AG08395 (cell line): Measurements from ENCODE around the gene CAMK1D.

Experiments used
- DNase-seq: peaks from one replicate; pipeline ENCODE4 v3.0.0; 2012; ENCODE audit warnings: mixed read lengths, low spot score

CAMK1D gene

DNA sequence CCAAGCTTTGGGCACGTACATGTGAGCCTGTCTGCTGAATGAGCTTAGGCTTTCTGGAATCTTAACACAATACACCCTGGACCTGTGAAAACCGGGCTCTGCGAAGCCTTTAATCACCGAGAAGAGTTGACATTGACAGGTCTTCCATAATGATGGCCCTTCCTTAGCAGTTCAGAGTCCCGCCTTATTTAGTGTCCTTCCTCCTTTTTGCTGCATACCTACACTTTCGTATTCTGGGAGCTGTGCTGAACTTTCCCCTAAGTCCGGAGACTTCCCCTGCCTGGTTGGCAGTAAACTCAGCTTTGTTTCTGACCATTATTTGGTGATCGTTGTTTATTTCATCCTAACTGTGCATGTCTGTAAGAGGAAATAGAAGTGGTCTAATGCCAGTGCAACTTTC lies 212.0 kb downstream of the CAMK1D start:
- no peak for DNase-seq

DNA sequence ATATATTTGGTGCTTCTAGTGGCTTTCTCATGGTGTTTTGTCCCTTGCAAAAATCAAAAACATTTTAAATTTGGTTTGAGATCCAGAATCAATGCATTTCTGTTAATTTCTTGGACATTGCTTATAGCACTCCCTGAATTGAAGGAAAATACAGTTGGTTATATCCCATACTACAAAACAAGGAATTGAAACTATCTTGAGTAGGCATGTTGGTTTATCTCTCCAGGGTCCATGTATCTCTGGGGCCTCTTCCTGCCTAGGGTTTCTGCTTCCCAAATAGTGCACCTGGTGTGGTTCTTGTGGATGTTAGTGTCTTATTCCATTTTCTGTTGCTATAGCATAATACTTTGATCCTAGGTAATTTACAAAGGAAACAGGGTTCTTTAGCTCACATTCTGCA lies 212.4 kb downstream of the CAMK1D start:
- DNase-seq: no peak

DNA sequence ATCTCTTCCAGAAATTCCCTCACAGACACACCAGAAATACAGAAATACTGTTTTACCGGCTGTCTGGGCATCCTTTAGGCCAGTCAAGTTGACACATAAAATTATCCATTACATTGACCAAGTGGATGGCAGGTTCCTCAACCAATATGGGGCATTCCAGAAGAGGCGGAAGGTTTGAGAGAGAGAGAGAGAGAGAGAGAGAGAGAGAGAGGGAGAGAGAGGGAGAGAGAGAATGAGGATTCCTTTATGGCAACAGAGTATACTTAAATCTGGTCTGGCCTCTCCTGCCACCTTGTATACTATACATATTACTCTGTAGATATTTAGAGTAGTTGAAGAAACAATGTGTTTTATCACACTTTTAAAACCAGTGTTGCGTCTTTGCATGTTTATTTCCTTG lies 214.1 kb downstream of the CAMK1D start:
- no peak for DNase-seq

DNA sequence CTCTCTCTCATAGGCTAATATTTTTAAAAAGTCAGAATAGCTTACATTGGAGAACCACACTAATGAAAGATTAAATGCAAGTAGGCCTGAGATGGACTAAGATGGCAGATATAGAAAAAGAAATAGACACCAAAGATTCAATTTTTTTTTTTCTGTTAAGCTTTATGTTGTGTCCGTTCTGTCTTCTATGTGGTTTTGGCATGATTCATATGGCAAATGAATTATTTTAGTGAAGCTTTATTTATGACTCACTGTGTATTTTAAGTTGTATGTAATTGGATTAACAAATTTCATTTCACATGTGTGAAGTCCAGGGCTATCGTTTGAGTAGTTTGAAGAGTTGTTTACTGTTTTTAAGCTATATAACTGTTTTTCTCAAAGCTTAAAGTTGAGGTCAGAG lies 214.8 kb downstream of the CAMK1D start:
- no peak for DNase-seq

DNA sequence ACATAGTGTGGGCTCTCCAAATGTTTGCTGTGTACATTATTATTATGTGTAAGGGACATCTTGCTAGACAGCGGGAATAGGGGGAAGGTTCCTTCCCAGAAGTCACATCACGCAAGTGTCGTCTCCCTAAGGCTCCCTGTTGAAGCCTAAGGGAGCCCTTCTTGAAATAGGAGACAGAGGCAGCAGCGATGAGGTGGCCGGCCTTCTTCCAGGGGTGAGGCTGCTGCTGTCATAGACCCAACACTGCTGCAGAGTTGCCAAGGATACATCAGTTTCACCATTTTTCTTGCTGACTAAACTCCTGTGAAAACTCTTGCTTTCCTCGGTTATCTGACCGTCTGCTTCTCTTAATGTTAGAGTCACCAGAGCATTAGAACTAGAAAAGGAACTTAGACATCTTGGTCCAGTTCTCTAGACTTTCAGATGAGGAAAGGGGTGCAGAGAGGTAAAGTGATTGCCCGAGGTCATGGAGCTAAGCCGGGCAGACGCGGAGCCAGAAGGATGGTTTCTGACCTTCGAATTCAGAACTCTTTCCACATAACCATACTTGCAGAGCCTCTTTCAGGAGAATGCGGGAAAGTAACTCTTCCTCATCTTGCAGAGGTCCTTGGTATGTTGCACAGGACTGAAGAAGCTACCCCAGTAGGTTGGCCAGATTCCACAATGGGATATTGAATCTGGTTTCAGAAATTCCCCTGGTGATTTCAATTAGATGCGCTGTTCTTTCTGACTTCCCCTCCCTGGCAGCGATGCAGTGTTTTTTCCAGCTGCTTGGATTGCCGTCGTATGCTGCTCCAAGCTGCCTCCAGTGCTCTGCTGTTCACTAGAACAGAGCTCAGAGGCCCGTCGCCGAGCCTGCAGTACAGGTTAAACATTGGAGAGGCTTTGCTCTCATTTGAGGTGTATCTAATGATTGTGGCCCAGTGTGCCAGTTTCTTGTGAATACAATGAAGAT lies 217.1 kb downstream of the CAMK1D start:
- peak; percentile 51 for DNase-seq

DNA sequence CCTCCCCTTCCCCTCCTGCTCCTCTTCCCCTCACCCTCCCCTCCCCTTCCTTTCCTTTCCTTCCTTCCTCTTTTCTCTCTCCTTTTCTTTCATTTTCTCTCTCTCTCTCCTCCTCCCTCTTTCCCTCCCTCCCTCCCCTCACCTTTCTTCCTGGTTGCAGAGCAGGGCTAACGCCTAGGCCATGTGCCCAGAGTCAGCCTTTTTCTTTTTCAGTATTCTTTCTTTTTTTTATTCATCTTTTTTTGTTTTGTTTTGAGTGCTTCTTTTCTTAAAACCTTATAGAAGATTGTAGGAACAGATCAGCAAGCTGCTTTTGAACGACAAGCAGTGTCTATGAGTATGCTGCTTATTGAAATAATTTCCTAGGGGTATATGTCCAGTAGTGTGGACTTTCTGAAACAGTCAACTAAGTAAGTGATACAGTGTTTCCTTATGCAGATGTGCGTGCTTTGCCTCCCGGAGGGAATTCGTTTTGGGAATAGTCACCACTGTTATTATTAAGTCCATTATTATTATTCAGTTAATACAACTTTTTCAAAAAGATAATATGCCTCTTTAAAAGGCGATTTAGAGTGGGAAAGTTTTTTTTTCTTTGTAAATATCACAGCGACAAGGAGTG lies 219.2 kb downstream of the CAMK1D start:
- no peak for DNase-seq

DNA sequence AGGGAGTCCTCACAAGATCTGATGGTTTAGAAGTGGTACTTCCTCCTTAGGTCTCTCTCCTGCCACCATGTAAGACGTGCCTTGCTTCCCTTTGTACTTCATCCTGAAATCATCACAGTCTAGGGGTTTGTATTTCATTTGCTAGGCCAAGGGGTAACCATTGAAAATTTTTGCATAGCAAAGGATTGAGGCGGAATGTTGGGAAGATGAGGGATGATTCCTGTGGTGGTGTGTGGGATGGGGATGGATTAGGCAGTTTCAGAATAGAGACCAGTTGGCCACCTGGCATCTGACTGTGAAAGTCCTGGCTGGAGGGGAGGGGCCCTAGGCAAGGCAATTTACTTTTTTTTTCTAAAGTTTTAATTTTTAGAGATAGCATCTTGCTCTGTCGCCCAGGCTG lies 222.9 kb downstream of the CAMK1D start:
- no peak for DNase-seq

DNA sequence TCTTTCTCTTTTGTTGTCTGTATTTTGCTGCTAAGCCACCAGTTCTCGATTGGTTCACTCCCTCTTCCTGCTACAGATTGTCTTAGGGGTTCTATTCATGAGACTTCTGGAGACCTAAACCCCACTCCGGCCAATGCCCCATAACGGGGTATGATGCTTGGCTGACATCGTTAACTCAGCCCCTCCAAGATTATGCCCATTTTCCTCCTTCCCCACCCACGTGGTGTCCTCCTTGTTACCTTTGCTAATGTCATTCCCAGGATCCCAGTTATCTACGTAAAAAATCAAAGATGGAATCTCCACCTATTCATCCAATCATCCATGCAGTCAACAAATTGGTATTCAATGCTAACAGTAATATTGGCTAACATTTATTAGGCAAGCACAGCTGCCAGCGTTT lies 228.3 kb downstream of the CAMK1D start:
- no peak for DNase-seq

DNA sequence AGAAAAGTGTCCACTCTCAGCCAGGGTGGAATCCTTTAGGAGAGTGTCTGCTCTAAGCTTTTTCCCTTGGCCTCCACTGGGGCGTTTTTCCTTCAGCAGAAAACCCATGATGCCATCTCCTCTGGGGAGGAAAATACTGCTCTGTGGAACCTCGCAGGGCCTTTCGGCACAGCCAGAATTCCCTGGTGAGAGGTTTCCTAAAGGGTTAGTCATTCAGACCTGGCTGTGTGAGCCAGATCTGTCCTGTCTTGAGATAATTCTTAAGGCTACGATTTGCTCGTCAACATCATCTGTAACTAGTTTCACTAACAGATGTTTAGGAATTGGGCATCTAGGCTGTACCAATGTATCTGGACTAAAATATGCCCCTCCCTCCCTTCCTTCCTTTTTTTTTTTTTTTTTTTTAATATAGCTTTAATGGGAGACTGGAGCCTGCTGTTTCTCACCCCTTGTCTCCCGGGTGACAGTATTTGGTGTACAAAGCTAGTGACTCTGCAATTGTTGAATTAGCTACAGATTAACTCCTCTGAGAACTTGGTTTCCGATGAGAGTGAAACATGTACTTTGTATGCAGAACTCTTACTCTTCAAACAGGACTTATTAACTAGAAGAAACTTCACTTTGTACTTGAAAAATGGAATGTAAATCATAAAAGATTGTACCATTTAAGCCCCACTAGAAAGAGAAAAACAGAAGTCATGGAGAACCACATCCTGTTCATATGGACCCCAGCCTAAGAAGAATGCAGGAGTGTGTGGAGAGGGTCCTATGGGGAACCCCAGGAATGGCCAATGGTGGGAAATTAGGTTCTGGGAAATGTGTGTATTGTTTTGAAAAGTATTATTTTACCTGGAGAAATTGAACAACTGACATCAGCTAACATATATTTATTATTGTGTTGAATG lies 230.9 kb downstream of the CAMK1D start:
- DNase-seq: peak; percentile 56

DNA sequence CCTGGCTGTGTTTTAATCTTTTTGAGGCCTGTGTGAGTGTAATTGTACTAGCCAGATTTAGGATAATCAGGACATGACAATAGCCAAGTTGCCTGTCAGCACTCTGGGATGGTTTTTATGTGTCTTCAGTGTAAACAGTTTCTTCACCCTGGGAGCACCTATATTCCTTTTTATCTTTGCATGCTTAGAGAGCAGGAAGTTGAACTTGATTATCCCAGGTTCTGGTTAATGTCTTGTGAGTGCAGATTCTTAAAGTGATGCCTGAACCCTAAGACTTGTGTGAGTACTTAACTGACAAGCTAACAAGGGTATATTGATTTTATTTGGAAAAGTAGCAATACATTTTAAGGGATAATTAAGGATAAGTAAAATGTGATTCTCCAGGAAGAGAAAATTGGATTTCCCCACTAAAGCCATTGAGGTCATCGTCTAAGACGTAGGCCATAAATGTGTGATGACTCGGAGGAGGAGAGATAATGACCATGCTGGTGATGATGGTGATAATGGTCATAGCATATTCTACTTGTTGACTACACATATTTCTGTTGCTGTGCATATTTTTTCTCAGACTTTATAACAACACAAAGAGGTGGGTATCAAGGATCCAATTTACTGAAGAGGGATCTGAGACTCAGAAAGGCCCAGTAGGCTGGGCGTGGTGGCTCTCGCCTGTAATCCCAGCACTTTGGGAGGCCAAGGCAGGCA lies 234.7 kb downstream of the CAMK1D start:
- DNase-seq: no peak

DNA sequence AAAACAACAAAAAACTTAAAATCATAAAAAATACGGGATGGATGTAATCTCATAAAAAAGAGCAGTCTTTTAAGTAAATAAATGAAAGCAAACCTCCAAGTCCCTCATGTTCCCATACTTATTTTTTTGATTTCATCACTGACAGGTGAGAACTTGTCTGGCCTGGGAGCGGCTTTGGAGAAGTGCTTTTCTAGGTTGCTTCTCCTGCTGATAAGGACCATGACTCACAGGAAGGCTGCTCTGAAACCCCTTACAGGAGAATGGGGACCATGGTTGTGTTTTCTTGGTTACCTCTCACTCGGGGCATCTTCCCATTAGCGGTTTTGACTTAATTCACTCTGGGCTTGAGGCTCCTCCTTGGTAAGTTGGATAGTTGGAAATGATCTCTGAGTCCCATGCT lies 237.4 kb downstream of the CAMK1D start:
- DNase-seq: no peak

DNA sequence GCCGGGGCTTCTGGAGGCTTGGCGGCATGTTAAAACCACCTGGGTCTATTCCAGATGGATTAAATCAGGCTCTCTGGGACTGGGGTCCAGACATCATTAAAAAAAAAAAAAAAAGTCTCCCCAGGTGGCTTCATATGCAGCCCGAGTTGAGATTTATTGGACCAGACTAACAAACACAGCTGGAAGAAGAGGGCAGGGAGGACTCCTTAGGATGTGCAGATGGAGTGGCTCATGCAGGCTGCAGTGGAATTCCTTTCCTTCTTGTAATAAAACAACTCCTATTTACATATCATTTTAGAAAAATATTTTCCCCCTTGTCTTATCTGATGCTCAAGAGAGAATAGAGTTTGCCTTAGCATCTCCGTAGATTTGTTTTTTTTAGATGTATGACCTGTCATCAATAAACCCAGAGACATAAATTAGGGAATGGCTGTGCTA lies 238.1 kb downstream of the CAMK1D start:
- DNase-seq: no peak

DNA sequence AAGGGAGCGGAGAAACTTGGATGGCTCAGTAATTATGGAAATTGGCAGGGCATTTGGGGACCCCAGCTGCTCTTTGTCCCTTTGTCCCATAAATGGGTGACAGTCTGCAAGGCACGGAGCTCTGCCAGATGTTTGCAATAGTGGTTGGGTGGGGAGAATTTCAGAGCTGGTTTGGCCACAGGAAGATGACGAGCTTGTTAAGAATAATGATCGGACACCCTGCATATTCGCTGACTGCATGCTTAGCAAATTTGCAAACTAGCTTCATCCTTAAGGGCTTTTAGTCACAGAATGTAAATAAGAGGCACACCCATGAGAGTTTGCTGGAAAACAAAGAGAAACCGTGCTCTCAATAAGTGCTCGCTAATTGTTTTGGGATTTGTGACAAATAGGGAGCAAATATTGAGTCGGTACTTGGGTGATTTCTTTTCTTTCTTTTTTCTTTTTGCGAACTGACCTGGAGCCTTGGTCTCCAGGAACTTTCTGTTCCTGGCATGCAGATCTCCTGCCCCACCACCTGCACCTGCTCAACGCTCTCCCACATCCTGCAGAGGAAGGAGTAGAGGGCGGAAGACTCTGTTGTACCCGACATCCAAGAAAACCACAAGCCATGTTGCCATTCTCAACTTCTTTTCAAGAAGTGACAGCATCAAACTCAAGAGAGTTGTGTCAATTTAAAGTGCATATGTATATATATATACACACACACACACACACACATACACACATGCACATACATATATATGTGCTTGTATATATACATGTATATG lies 238.9 kb downstream of the CAMK1D start:
- DNase-seq: peak; percentile 47

DNA sequence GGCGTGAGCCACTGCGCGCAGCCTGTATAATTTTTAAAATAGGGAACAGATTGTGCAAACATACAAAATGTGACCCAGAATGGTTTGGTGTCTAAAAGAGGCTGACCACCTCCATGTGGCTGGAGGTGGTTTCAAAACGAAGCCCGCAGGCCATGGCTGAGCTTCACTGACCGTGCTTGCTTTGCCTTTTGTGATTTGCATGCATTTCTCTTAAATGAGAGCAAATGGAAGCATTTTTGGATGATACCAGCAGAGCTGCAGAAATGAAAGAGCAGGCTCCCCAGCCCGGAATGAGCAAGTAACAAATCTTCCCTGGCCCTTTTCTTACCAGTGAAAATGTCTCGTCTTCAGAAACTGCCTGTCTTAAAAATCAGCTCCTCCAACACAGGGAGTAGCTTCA lies 239.9 kb downstream of the CAMK1D start:
- no peak for DNase-seq

DNA sequence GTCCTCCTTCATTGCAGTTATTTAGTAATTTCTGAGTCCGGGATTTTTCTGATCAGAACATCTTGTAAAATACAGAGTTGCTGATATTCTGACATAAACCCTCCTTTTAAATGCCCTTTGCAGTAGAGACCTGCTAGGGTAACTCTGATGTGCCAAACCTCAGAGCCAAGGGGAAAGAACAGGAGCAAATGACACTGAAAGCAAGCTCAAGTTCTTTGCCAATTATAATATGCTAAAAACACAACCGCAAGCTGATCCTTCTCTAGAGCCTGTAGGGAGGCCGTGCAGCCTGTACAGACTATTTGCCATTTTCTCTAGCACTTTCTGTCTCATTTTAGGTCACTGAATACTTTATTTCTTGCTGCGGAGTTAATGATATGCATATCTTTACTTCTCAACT lies 240.4 kb downstream of the CAMK1D start:
- DNase-seq: no peak

DNA sequence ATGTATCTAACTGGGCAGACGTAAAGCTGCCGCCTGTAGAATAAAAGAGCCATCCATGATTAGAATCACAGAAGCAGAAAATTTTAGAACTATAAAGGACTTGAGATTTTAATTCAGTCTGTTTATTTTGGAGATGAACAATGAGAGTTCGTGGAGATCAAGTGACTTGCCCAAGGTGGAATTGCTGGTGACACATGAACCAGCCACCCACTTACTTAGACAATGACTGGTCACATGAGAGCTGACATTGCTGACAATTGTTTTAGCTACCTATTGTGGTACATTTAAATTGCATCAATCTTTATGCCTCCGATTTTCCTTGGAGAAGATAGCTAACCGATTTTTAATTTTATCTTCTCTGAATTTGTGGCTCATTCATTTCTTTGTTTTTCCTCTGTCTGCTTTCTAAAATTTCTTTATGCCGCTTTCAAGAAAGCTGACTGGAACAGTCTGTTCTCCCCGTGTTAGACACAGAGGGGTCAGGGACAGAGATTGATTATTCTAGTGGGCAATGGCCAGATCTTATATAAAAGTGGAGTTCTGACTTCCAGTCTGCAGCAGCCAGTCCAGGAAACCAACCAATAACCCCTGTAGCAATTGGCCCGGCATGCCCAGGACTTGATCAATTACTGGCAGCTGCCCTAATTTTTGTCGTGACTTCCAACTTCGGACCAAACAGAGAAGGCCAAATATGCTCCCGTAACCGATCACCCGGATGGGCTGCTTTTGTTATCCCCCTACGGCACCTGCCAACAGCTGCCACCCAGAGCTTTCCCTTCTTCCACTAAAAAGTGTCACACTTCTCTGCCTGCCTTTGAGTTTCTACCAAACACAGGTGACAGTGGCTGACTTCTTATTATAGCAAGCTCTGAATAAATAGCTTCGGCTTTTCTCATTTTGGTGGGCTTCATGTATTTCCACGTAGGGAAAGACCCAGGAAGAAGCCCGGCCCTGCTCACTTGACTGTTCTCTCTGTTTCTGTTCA lies 241.6 kb downstream of the CAMK1D start:
- DNase-seq: no peak

DNA sequence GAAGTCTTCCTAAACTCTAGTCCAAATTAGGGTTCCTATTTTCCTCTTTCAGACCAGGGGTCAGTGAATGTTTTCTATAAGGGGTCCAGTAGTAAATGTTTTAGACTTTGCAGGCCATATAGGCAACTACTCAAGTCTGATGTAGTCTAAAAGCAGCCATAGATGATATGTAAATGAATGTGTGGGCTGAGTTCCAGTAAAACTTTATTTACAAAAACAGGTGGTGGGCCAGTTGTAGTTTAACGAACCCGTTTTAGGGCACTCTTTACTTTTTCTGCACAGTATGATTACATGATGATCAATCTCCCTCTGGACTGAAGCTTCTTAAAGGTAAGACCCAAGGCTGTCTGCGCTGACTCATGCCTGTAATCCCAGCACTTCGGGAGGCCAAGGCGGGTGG lies 243.6 kb downstream of the CAMK1D start:
- no peak for DNase-seq

DNA sequence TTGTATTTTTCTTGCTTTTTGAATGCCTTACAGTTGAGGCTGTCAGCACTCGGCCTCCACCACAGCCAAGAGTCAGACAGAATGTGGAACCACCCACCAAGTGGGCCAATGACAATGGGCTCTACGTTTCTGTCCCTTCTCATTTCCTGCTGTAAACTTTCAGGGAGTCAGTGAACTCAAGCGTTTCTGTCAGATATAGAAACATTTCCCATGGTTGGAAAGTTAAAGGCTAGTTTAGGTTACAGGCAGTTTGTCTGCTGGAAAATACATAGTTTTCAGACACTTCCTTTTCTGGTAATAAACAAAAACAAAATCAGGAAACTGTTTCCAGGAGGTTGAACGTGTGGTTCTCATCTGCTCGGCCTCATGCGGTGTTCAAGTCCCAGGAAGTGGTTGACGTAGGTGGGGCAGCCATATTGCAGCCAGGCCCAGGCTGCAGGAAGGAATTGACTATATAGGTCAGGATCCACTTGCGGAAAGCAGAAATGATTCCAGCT lies 245.1 kb downstream of the CAMK1D start:
- no peak for DNase-seq

DNA sequence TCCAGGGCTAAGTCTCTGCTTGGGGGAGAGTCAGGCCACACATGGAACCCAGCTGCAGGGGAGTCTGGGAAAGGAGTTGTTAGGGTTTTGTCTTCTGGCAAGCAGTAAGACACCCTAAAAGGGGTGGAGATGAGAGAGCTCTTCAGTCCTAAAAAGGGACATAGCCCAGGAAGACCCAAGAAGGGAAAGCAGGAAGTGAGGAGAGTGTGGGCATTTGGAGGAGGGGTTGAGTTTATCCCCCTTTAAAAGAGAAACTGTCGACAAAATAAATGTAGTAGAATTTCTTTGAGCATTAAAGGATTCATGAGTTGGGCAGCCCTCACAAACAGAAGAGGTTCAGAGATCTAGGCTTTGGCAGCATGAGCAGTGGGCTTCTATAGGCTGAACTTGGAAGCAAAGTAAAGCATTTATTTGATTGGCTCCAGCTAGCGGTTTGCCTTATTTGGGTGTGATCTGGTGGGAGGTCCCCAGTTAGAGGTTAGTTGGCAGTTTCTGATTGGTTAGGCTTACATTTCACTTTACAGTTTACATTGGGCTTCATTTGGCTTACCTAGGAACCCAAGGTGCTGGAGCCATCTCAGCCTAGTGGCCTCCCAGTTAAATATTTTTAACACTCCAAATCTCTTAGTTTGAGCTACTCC lies 246.7 kb downstream of the CAMK1D start:
- DNase-seq: no peak
